ENCODE measurements around the gene SRSF7.
"Not testable (repeated sequence)": the region's sequence is repeated elsewhere in the genome, so short reads cannot be mapped to it uniquely, and the experiment has no call there.

SRSF7 gene

GRCh38 chr2:38709567-38710194 is 41.5 kb downstream of the SRSF7 start:
- TF ChIP-seq KLF10 (tag by site-specific recombination; IDR thresholded peaks at IDR 0.05) (no peak), ZFP37 (tag by site-specific recombination; IDR thresholded peaks at IDR 0.05) (no peak), ZNF266 (tag by site-specific recombination; IDR thresholded peaks at IDR 0.05; ENCODE audit: low read depth) (no peak), ZNF239 (tag by site-specific recombination; IDR thresholded peaks at IDR 0.05) (no peak), ZNF223 (tag by site-specific recombination; IDR thresholded peaks at IDR 0.05) (no peak), ZNF704 (tag by site-specific recombination; IDR thresholded peaks at IDR 0.05) (no peak), WT1 (tag by site-specific recombination; IDR thresholded peaks at IDR 0.05) (no peak), ZNF600 (tag by site-specific recombination; IDR thresholded peaks at IDR 0.05) (no peak), ZBTB8A (tag by site-specific recombination; IDR thresholded peaks at IDR 0.05) (no peak), KLF8 (tag by site-specific recombination; IDR thresholded peaks at IDR 0.05) (no peak), KLF7 (tag by site-specific recombination; IDR thresholded peaks at IDR 0.05; ENCODE audit: borderline replicate concordance) (no peak), ZBTB10 (tag by site-specific recombination; IDR thresholded peaks at IDR 0.05) (no peak), ZNF529 (tag by site-specific recombination; IDR thresholded peaks at IDR 0.05; ENCODE audit: insufficient replicate concordance) (no peak), GLIS2 (tag by site-specific recombination; IDR thresholded peaks at IDR 0.05) (no peak)
- no peak overlapping the region for H3K27ac ChIP-seq (ENCODE audit: extremely low read depth, low read depth, low read length)
- H3K4me1 ChIP-seq (ENCODE audit: control insufficient read depth, insufficient read depth, low read length), result no peaks in the 10 kb centered on the region
- no peak overlapping the region for H3K4me3 ChIP-seq (ENCODE audit: low read depth, low read length)
- peaks cover 0 to 5% of the 10 kb centered on the region in 2 experiments; a peak in 1 of 3 replicates for H3K36me3 ChIP-seq (ENCODE audit: control insufficient read depth in 2 of 2, insufficient read depth in 1 of 2, low read length in 2 of 2)
- POLR2A ChIA-PET, result no interaction called here
- CTCF ChIA-PET, result interaction anchor here (0.7 to 1.0 kb wide), 2 partner anchors 11 to 32 kb away, joined by 3 to 4 read pairs; no protein-coding TSS in a partner anchor
- no peaks in the 10 kb centered on the region for H3K9me3 ChIP-seq (ENCODE audit: control insufficient read depth, insufficient read depth, low read depth, low read length)

- Histone ChIP-seq H3K36me3 (ENCODE audit: control insufficient read depth in 2 of 2, insufficient read depth in 1 of 2, low read length in 2 of 2) (peaks cover 3 to 5% of the 10 kb centered on the region in 2 experiments; a peak in 2 of 3 replicates), H3K4me1 (ENCODE audit: control insufficient read depth, insufficient read depth, low read length) (no peaks in the 10 kb centered on the region), H3K27ac (ENCODE audit: extremely low read depth, low read depth, low read length) (no peak overlapping the region), H3K4me3 (ENCODE audit: low read depth, low read length) (no peak overlapping the region), H3K9me3 (ENCODE audit: control insufficient read depth, insufficient read depth, low read depth, low read length) (no peaks in the 10 kb centered on the region)
- ChIA-PET CTCF (interaction anchor here (0.7 kb wide), 1 partner anchor 32 kb away, joined by 4 read pairs; no protein-coding TSS in a partner anchor), POLR2A (interaction anchor here (0.6 kb wide), 1 partner anchor 62 kb away, joined by 3 read pairs; no protein-coding TSS in a partner anchor)
- TF ChIP-seq ZNF660 (tag by site-specific recombination; IDR thresholded peaks at IDR 0.05), result no peak
- TF ChIP-seq ZNF76 (tag by site-specific recombination; IDR thresholded peaks at IDR 0.05; ENCODE audit: borderline replicate concordance, low read depth), result no peak
- TF ChIP-seq ZNF423 (tag by site-specific recombination; IDR thresholded peaks at IDR 0.05), result no peak
- TF ChIP-seq ZNF529 (tag by site-specific recombination; IDR thresholded peaks at IDR 0.05; ENCODE audit: insufficient replicate concordance), result no peak
- no peak for TF ChIP-seq ZNF398 (tag by site-specific recombination; IDR thresholded peaks at IDR 0.05)
- TF ChIP-seq SCRT1 (tag by site-specific recombination; IDR thresholded peaks at IDR 0.05; ENCODE audit: borderline replicate concordance), result no peak
- TF ChIP-seq ZNF701 (tag by site-specific recombination; IDR thresholded peaks at IDR 0.05), result no peak
- no peak for TF ChIP-seq ZNF488 (tag by site-specific recombination; IDR thresholded peaks at IDR 0.05)
Measured at GRCh38 chr2:38708900-38709566, 42.1 kb downstream of the SRSF7 start.

- H3K9me3 ChIP-seq (ENCODE audit: control insufficient read depth, insufficient read depth, low read depth, low read length); CTCF ChIA-PET; H3K36me3 ChIP-seq (ENCODE audit: control insufficient read depth in 2 of 2, insufficient read depth in 1 of 2, low read length in 2 of 2); H3K4me1 ChIP-seq (ENCODE audit: control insufficient read depth, insufficient read depth, low read length); H3K4me3 ChIP-seq (ENCODE audit: low read depth, low read length); H3K27ac ChIP-seq (ENCODE audit: extremely low read depth, low read depth, low read length): not testable (repeated sequence)
- POLR2A ChIA-PET, result interaction anchor here (0.6 kb wide), 1 partner anchor 61 kb away, joined by 3 read pairs; no protein-coding TSS in a partner anchor
Measured at GRCh38 chr2:38708491-38708890, 42.7 kb downstream of the SRSF7 start.

All from HEK293 (cell line).